Measurements from ENCODE around the gene PIR. TPM values are rescaled to one million over a fixed set of nuclear protein-coding genes. Genes with fewer than 3 reads are reported as not detected.

PIR gene
- total RNA-seq, 2 experiments from 2014 or later = 6.2 to 9.2 TPM

DNA sequence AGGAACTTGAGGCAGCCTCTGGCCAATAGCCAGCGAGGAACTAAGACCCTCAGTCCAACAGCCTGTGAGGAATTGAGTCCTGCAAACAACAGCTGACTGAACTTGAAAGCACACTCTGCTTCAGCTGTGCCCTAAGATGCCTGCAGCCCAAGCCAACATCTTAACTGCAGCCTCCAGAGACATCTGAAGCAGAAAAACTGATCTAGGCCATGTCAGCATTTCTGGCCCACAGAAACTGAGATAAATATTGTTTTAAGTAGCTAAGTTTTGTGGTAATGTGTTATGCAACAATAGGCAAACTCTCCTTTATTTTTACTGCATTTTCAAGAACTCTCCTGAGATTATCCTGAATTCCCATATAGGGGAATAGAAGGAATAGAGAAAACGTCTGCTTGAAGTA is 133.4 kb downstream of the PIR start:
- no peak overlapping the region for H3K4me3 Mint-ChIP-seq
- no peaks in the 10 kb centered on the region for H3K9me3 Mint-ChIP-seq
- no peak for DNase-seq
- H3K4me1 Mint-ChIP-seq (ENCODE audit: low read depth) = no peaks in the 10 kb centered on the region
- intact Hi-C loops (cut with micrococcal nuclease) = no loop called here
- no peak overlapping the region for H3K27ac Mint-ChIP-seq
- CTCF ChIA-PET = no interaction called here
- H3K27me3 Mint-ChIP-seq (ENCODE audit: low read depth) = no peaks in the 10 kb centered on the region
- no peaks in the 10 kb centered on the region for H3K36me3 Mint-ChIP-seq (ENCODE audit: low read depth)

DNA sequence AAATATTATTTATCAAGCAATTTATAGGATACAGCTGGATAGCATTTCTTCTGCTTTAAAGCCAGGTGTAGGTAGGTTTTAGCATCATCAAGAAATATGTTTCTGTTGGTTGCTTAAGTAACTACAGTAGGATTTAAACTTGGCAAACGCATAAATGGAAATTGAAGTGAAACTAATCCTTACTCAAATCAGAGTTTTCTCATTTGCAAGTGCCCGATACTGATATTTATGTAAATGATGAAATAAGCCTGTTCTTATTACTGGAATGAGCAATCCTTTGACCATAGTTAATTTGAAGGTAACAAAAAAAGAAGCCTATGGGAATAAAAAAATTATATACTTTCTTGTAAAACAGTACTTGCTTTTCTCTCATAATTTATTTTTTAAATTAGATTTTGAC is 134.6 kb downstream of the PIR start:
- no peaks in the 10 kb centered on the region for H3K4me1 Mint-ChIP-seq (ENCODE audit: low read depth)
- H3K4me3 Mint-ChIP-seq = no peak overlapping the region
- intact Hi-C loops (cut with micrococcal nuclease) = no loop called here
- CTCF ChIA-PET = interaction anchor here (2.4 kb wide), 1 partner anchor 10 kb away, joined by 6 read pairs; no protein-coding TSS in a partner anchor
- H3K27ac Mint-ChIP-seq = no peak overlapping the region
- no peaks in the 10 kb centered on the region for H3K27me3 Mint-ChIP-seq (ENCODE audit: low read depth)
- no peaks in the 10 kb centered on the region for H3K9me3 Mint-ChIP-seq
- DNase-seq = no peak
- no peaks in the 10 kb centered on the region for H3K36me3 Mint-ChIP-seq (ENCODE audit: low read depth)

DNA sequence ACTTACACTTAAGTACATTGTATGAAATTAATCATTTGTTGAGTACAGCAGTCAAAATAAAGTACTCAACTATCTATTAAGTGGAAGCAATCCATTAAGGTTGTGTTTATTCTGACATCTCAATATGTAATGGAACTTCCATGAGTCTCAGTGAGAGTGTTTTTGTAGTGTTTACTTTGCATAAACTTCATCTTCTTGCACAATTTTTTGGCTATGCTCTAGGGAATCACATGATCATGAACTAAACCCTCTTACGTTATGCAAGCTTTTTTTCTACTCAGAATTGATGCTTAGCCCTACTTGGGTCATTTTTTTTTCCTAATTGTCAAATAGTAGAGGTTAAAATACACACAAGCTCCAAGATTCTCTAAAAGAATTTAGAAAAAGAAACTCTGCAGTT is 136.7 kb downstream of the PIR start:
- H3K9me3 Mint-ChIP-seq = no peaks in the 10 kb centered on the region
- CTCF ChIA-PET = no interaction called here
- no peak overlapping the region for H3K4me3 Mint-ChIP-seq
- H3K4me1 Mint-ChIP-seq (ENCODE audit: low read depth) = no peaks in the 10 kb centered on the region
- no peak overlapping the region for H3K27ac Mint-ChIP-seq
- no peaks in the 10 kb centered on the region for H3K27me3 Mint-ChIP-seq (ENCODE audit: low read depth)
- H3K36me3 Mint-ChIP-seq (ENCODE audit: low read depth) = no peaks in the 10 kb centered on the region
- intact Hi-C loops (cut with micrococcal nuclease) = no loop called here
- no peak for DNase-seq

DNA sequence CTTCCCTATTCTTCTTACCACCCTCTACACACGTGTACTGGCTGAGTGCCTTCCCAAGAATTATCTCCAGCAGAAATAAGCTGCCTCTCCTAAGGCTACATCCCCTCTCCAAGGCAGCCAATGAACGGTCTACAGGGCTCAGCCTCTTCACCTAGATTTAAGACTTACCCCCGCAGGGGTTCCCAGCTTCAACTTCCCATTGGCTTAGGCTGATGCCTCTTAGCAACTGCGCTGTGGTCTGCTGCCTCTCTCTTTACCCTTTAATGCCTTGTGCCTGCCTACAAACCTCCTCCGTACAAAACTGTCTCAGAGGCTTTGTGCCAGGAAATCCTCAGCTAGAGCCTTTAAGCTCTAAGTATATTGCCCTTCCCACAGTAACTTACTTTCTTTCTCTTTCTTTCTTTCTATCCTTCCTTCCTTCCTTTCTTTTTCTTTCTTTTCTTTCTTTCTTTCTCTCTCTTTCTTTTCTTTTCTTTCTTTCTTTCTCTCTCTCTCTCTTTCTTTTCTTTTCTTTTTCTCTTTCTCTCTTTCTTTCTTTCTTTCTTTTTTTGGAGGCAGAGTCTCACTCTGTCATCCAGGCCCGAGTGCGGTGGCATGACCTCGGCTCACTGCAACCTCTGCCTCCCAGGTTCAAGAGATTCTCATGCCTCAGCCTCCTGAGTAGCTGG is 142.7 kb downstream of the PIR start:
- Mint-ChIP-seq H3K4me1 (ENCODE audit: low read depth) (no peaks in the 10 kb centered on the region), H3K36me3 (ENCODE audit: low read depth) (no peaks in the 10 kb centered on the region), H3K27me3 (ENCODE audit: low read depth) (no peaks in the 10 kb centered on the region), H3K27ac (no peak overlapping the region), H3K9me3 (no peaks in the 10 kb centered on the region), H3K4me3 (no peak overlapping the region)
- no peak for DNase-seq
- intact Hi-C loops (cut with micrococcal nuclease) = no loop called here
- CTCF ChIA-PET = interaction anchor here (0.6 to 3.3 kb wide), 5 partner anchors 15 to 194 kb away, joined by 3 to 19 read pairs (median 10); partner anchors contain the start of genes PIGA and PIR

DNA sequence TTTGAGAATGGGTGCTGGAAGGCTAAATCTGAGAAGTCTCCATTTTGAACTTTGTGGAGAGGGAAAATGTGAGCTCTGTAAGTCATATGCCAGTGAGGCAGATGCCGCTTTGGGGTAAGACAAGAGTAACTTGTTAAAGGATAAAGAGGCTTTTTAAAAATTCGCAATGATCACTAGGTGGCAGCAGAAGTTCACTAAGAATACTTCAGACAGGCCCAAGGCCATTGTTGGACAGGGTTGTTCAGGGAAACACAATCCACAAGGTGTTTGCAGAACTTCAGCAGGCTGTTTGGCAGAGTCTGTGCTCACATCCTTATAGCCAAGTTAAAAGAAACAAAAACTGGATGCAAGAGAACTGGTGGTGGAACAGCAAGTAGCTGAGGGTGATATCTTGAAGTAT is 144.1 kb downstream of the PIR start:
- intact Hi-C loops (cut with micrococcal nuclease) = loop anchor here (1.0 kb wide), 2 partner anchors 119 to 216 kb away; no protein-coding TSS in a partner anchor
- no peak overlapping the region for H3K4me3 Mint-ChIP-seq
- peaks cover 2% of the 10 kb centered on the region for H3K27me3 Mint-ChIP-seq (ENCODE audit: low read depth)
- no peak overlapping the region for H3K27ac Mint-ChIP-seq
- H3K36me3 Mint-ChIP-seq (ENCODE audit: low read depth) = no peaks in the 10 kb centered on the region
- CTCF ChIA-PET = interaction anchor here (0.6 to 3.3 kb wide), 11 partner anchors 9 to 170 kb away, joined by 3 to 19 read pairs (median 4); partner anchors contain the start of genes ASB11, PIGA and PIR
- H3K4me1 Mint-ChIP-seq (ENCODE audit: low read depth) = no peaks in the 10 kb centered on the region
- peak; percentile 17 for DNase-seq
- no peaks in the 10 kb centered on the region for H3K9me3 Mint-ChIP-seq

DNA sequence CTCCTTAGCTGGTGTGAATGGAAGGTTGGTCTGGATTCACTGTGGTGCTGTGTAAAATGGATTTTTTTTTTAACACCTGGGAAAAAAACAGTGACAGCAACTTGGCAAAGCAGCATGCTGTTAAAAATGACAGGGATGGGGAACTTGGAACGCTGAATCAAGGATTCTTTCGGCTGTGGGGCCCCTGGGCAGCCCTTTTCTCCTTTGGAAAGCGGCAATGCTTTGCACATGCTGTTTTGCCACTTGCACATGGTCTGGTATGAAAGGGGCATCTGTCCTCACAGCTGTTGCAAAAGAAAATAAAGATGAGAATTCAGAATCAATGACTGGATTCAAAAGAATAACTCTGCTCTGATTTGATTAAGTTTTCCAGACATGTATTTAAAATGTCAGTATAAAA is 147.2 kb downstream of the PIR start:
- CTCF ChIA-PET = interaction anchor here (0.6 kb wide), 1 partner anchor 223 kb away, joined by 3 read pairs; no protein-coding TSS in a partner anchor
- H3K27ac Mint-ChIP-seq = no peak overlapping the region
- H3K4me1 Mint-ChIP-seq (ENCODE audit: low read depth) = no peaks in the 10 kb centered on the region
- no peaks in the 10 kb centered on the region for H3K36me3 Mint-ChIP-seq (ENCODE audit: low read depth)
- H3K27me3 Mint-ChIP-seq (ENCODE audit: low read depth) = peaks cover 8% of the 10 kb centered on the region
- intact Hi-C loops (cut with micrococcal nuclease) = no loop called here
- no peak overlapping the region for H3K4me3 Mint-ChIP-seq
- no peaks in the 10 kb centered on the region for H3K9me3 Mint-ChIP-seq
- no peak for DNase-seq

DNA sequence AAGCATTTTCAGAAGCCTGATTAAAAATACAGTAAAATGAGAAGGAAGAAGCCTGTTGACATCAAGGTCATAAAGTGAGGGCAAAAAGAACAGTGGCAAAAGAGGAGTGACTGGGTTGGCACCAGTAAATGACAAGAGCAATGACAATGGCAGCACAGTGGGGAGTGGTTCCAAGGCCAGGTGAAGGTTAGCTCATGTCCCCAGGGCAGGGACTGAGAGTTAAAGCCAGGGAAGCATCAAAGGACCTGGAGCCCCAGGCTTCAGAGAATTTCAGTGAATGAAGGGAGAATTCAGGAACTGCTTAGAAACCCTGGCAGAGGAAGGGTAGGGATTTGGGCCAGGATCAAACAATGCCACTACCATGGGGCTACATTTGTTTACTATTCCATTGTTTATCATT is 149.0 kb downstream of the PIR start:
- Mint-ChIP-seq H3K9me3 (no peaks in the 10 kb centered on the region), H3K4me1 (ENCODE audit: low read depth) (no peaks in the 10 kb centered on the region), H3K36me3 (ENCODE audit: low read depth) (no peaks in the 10 kb centered on the region), H3K4me3 (no peak overlapping the region), H3K27me3 (ENCODE audit: low read depth) (peaks cover 12% of the 10 kb centered on the region), H3K27ac (no peak overlapping the region)
- intact Hi-C loops (cut with micrococcal nuclease) = no loop called here
- no peak for DNase-seq
- CTCF ChIA-PET = no interaction called here

DNA sequence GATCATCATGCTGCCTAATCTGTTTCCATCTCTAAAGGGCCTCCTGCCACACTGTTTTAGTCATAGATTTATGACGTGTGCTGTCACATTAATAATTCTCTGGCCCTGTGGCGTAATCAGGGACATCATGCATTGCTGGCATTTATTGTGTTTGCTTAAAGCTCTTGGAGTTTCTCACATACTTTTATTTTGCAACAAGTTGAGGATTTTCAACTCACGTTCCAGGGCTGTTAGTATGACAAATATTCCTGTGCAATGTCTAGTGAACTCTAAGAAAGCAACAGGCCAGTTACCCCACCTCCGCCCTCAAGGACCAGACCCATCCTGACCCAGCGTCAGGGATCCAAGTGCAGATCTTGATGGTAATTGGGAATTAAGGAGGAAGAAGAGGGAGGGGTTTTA is 150.1 kb downstream of the PIR start:
- H3K4me1 Mint-ChIP-seq (ENCODE audit: low read depth) = no peaks in the 10 kb centered on the region
- no peaks in the 10 kb centered on the region for H3K36me3 Mint-ChIP-seq (ENCODE audit: low read depth)
- no peak overlapping the region for H3K27ac Mint-ChIP-seq
- H3K4me3 Mint-ChIP-seq = no peak overlapping the region
- H3K27me3 Mint-ChIP-seq (ENCODE audit: low read depth) = peaks cover 12% of the 10 kb centered on the region
- CTCF ChIA-PET = no interaction called here
- intact Hi-C loops (cut with micrococcal nuclease) = no loop called here
- H3K9me3 Mint-ChIP-seq = no peaks in the 10 kb centered on the region
- no peak for DNase-seq

DNA sequence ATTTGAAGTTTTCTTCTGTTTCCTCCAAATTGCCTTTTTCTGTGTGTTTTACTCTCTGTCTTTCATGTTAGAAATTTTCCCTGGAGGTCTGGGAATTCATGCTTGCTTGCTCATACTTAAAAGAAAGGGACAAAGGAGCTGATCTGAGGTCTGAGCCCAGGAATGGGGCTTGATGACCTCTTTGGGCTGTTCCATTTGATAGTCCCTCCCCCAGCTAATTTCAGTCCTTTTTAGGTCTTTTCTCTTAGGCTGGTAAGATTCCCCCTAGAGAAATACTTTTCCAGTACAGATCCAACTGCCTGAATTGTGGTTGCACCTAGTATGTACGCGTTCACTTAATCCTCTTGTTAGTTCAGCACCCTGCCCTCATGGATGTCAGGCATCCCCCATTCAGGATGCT is 152.3 kb downstream of the PIR start:
- H3K4me3 Mint-ChIP-seq = no peak overlapping the region
- H3K27me3 Mint-ChIP-seq (ENCODE audit: low read depth) = peaks cover 12% of the 10 kb centered on the region
- H3K9me3 Mint-ChIP-seq = no peaks in the 10 kb centered on the region
- no peaks in the 10 kb centered on the region for H3K36me3 Mint-ChIP-seq (ENCODE audit: low read depth)
- CTCF ChIA-PET = no interaction called here
- no peak for DNase-seq
- H3K27ac Mint-ChIP-seq = no peak overlapping the region
- H3K4me1 Mint-ChIP-seq (ENCODE audit: low read depth) = peaks cover 6% of the 10 kb centered on the region
- intact Hi-C loops (cut with micrococcal nuclease) = no loop called here

DNA sequence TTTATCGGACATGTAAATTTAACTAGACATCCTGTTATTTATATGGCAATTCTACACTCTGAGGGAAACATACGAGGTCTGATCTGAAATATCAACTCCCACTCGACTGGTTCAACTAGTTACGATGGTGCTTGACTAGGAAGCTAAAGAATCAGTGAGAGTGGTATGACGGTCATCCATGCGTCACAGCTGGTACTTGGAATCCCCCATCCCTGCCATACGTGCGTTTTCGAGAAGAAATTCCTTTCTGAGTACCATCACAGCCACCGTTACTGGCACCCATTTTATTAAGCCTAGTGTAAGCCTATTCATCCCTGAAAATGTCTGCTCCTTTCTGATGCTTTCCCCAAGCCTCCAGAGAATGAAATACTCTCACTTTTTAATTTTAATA is 157.1 kb downstream of the PIR start:
- DNase-seq = peak; percentile 78
- Mint-ChIP-seq H3K9me3 (no peaks in the 10 kb centered on the region), H3K27me3 (ENCODE audit: low read depth) (peaks cover 4% of the 10 kb centered on the region), H3K4me1 (ENCODE audit: low read depth) (peaks cover 12% of the 10 kb centered on the region), H3K27ac (peak overlapping the region; percentile 85), H3K36me3 (ENCODE audit: low read depth) (peaks cover 6% of the 10 kb centered on the region), H3K4me3 (peak overlapping the region; percentile 89)
- CTCF ChIA-PET = interaction anchor here (2.7 kb wide), 1 partner anchor 13 kb away, joined by 11 read pairs; no protein-coding TSS in a partner anchor
- intact Hi-C loops (cut with micrococcal nuclease) = loop anchor here (1.0 to 5.0 kb wide), 8 partner anchors 134 to 1611 kb away; partner anchors contain the start of genes AP1S2, CA5B, CTPS2 and REPS2

DNA sequence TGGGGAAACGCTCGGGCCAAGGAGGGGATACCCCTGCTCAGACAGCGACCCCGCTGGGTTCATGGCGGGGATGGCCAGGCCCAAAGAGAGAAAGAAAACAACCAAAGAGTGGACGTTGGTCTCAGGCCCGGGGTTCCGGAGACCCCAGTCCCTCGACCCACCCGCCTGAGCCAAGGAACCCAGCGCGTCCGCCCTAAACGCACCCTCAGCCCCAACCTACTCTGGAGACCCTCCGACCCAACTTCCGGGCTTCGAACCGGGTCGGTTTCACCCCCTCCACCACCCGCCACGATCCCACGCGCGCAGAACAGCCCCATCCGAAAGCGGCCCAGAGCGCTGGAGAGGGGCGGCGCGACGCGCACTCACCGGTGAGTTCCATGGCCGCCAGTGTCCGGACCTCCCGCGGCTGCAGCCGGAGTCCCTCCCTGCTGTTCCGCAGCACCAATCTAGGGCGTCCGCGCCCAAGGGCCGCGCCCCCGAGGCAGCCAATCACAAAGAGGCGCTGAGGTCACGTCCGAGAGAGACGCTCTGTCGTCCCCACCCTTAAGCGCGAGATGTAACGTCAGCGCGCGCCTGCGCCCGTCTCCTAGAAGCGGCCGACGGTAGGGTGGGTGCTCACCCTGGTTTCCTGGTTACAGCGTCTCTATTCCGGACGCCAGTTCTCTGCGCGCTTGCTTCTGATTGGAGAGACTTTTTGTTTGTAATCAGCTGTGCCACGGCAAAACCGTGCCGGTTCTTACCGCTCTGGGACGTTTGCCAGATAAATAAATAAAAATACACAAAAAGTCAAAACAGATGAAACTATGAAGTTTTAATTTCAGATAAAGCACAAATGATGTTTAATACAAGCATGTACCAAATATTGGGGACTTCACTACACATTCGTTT is 157.8 kb downstream of the PIR start, which contains the start of gene PIGA:
Gene PIGA (minus strand): TSS at position 389 of the 888 bp plus-strand sequence. CDS start 3,593 bp downstream, outside the sequence.
- CTCF ChIA-PET = interaction anchor here (0.7 to 2.7 kb wide), 2 partner anchors 11 to 14 kb away, joined by 3 to 11 read pairs; no protein-coding TSS in a partner anchor
- Mint-ChIP-seq H3K27me3 (ENCODE audit: low read depth) (no peaks in the 10 kb centered on the region), H3K36me3 (ENCODE audit: low read depth) (peaks cover 6% of the 10 kb centered on the region), H3K27ac (peak within 1 kb of the TSS; percentile 87), H3K4me1 (ENCODE audit: low read depth) (peaks cover 12% of the 10 kb centered on the region), H3K9me3 (no peaks in the 10 kb centered on the region), H3K4me3 (peak within 1 kb of the TSS; percentile 89)
- peak; percentile 94 for DNase-seq
- intact Hi-C loops (cut with micrococcal nuclease) = loop anchor here (1.0 to 5.0 kb wide), 15 partner anchors 33 to 1612 kb away; partner anchors contain the start of genes AP1S2, CA5B, CTPS2 and FANCB

All from activated naive CD4-positive, alpha-beta T cell treated with anti-CD3 and anti-CD28 coated beads for 36 hours (primary cell).